NCI-H146 treated with DMSO at 0.1 percent for 48 hours (cell line): ENCODE measurements around the gene FAF1.

Experiments
- DNase-seq: peaks from one replicate; lab custom pipeline; 2025; ENCODE audit not compliant: unreplicated experiment; lab: John Stamatoyannopoulos, UW

The FAF1 gene

DNA sequence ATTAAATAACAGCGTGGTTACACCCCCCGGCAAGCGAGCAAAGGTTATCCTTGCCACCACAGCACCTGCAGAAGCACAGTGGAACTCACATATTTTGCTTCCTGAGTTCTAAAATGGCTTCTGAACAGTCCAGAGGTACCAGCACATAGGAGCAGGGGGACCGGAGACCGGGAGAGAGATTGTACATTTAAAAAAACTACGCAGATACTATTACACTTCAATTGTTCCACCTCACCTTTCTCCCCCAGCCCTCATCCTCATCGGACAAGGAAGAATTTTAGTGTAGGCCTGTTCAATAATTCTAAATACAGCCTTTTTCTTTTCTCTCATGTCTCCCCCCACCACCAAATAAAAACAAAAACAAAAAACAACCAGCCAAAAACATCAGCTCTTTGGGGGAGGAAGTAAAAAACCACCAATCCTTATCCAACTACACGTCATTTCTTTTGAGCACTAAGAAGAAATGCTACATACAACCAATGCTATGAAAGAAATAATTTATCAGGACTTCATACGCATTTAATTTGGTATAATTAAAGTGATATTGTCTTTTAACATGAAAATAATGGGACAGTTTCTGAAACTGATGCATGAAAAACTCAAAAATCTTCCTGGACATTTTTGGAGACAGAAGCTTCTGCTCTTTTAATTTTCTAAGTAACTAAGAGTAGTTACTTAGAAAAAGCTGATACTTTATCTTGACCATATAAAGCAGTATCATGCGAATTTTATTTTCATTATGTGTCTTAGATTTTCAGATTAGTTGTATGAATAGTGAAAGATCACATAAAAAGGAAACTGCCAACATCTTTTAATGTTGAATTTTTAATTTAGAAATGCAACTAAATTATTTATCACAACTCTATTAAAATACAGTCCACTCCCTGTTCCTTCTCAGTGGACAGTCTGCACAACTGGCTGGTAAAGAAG, 19.1 kb upstream of the FAF1 start:
- no peak for DNase-seq

- peak; percentile 64 for DNase-seq
These were observed 18.2 kb upstream of the FAF1 start for GRCh38 chr1:50978144-50978851.

GRCh38 chr1:50977575-50978143, 17.6 kb upstream of the FAF1 start:
- DNase-seq = peak; percentile 40

- peak; percentile 50 for DNase-seq
These were observed 17.0 kb upstream of the FAF1 start for GRCh38 chr1:50976890-50977574.

- DNase-seq = peak; percentile 46
These were observed 16.2 kb upstream of the FAF1 start for GRCh38 chr1:50976111-50976889.

- DNase-seq = no peak
These were observed 15.4 kb upstream of the FAF1 start for GRCh38 chr1:50975436-50975835.

GRCh38 chr1:50974618-50974935, 14.5 kb upstream of the FAF1 start:
- no peak for DNase-seq

GRCh38 chr1:50973875-50974617, 14.0 kb upstream of the FAF1 start:
- DNase-seq = no peak

DNA sequence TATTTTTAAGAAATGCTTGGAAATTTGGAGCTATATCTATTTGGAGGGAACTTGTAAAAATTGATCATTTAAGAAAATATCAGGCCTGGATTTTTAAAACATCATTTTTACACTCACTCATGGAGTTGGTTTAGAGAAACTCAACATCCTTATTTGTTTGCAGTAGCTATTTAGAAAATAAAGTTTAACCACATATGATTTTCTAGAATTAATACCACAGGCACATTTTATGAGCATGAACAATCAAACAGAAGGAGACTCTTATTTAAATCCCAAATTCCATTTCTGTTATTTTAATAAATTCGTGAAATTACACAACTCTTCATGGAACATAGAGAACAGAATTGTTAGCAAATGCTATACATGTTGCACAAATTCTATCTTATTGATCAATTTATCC, 13.2 kb upstream of the FAF1 start:
- DNase-seq = no peak

DNA sequence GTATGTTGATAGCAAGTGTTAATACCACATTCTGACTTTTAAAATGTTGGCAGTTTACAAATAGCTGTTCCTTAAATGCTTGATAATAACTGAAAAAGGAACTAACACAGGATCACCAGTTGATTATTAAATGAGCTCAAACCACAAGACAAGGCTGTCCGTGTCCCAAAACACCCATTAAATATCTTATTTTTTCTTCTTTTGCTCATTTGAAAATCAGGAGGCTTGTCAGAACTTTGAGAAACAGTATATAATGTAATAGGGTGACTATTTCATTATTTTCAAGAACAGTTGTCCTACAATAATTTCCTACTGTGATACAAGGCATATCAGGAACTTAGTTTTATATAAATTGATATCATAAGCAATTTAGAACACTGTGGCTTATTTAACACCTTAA, 12.7 kb upstream of the FAF1 start:
- no peak for DNase-seq

DNA sequence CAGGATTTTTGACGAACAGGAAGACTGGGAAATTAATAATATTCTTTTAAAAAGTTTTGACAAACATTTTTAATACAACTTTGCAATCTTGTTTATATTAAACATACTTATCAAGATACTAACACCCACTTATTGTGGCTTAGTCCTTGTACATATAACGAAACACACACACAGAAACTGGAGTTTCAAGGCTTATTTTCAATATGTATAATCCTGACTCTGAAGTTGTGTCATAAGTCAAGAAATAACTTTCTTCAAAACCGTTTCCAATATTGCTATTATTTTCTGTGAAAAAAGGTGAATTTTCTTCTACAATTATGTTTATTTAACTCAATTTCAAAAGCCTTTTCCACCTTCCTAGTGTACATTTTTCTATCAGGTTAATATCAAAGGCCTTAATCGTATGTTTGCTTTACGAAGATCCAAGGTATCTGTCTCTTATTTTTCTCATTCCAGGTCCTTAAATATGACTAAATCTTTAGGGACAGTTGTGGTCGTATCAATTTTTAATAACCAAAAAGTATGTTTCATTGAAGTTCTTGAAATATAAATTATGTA, 11.8 kb upstream of the FAF1 start:
- no peak for DNase-seq

GRCh38 chr1:50970931-50971582, 11.0 kb upstream of the FAF1 start:
- DNase-seq = peak; percentile 35

DNA sequence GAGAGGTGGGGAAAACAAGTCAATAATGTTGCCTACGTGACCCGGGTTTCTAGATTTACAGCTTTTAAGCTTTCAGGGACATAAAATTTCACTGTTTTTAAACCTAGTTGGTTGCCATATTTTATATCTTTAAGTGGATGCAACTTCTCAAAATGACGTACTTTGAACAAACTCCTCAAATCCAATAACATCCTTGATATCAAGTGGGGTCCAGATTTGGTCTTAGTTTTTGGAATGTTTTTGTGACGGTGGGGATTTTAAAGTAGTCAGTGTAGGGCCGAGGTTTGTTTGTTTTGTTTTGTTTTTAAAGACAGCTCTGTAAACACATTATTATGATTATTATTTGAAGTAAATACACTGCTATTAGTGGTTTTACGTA, 10.4 kb upstream of the FAF1 start:
- DNase-seq = no peak

DNA sequence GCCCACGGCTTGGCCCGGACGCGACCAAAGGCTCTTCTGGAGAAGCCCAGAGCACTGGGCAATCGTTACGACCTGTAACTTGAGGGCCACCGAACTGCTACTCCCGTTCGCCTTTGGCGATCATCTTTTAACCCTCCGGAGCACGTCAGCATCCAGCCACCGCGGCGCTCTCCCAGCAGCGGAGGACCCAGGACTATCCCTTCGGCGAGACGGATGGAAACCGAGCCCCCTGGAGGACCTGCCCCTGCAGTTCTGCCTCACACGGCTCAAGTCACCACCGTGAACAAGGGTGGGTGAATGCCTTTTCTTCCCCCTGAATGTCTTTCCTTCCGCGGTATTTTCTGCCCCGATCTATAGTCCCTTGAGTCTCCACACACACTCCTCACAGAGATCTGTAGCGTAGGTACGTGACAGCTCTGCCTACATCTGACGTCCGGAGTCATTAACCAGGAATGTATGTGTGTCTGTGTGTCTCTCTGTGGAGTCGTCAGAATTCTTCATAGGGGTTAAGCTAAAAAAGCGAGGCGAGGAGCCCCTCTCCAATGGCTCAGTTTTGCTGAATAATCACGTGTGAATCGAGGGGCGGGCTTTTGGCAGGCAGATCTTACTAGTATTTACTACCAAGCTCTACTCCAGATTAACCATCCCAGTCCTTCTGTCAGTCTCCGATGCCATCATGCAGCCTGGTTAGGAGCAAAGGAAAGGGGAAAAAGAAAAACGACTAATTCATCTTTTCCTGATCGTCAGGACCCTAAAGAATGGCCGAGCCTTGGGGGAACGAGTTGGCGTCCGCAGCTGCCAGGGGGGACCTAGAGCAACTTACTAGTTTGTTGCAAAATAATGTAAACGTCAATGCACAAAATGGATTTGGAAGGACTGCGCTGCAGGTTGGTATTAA, 9.8 kb upstream of the FAF1 start, which contains the start of gene CDKN2C:
Gene CDKN2C, plus strand, starts transcription at position 635 of the 898 bp plus-strand sequence. Its CDS starts 124 bp downstream, at position 759.
- peak; percentile 60 for DNase-seq

DNA sequence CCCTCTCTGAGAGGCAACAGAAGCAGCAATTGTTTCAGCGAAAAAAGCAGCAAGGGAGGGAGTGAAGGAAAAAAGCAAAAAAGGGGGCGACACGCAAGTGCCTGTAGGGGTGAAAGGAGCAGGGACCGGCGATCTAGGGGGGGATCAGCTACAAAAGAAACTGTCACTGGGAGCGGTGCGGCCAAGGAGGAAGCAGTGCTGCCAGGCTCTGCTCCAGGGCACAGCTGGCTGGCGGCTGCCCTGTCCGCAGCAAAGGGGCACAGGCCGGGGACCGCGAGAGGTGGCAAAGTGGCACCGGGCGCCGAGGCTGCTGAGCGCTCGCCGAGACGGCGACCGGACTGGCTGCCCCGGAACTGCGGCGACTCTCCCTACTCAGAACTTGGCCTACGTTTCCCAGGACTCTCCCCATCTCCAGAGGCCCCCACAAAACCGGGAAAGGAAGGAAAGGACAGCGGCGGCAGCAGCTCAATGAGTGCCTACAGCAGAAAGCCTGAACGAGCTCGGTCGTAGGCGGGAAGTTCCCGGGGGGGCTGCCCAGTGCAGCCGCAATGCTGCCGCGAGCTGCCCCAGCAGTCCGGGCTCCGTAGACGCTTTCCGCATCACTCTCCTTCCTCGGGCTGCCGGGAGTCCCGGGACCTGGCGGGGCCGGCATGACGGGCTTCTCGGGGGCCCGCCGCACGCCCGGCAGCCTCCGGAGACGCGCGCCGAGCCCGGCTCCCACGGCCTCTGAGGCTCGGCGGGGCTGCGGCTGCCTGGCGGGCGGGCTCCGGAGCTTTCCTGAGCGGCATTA, 8.9 kb upstream of the FAF1 start:
- DNase-seq = no peak

DNA sequence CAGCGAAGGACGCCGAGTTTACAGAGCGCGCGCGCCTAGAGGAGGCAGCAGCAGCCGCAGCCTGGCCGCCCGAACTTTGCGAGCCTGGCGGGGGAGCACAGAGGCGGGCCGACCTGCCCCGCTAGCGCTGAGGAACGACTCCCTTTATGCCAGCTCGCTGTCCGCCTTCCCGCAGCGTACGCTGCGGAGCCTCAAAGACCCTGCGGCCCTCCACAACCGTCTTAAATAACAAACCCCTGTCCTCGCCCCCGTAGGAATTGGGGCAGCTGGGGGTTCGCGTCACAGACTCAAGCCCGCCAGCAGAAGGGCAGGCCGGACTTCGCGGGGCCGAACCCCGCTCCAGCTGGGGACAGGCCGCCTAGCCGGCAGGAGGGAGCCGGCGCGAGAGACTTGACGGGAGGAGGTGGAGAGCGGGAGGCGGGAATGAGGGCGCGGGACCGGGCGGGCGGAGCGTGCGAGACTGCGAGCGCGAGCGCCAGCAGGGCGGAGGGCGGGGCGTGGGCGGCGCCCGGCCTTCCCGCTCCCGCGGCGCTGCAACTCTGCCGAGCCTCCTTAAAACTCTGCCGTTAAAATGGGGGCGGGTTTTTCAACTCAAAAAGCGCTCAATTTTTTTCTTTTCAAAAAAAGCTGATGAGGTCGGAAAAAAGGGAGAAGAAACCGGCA, 8.2 kb upstream of the FAF1 start:
- DNase-seq = peak; percentile 77
